ENCODE data around the gene SNX33.
"Not testable (repeated sequence)": the region's sequence is repeated elsewhere in the genome, so short reads cannot be mapped to it uniquely, and the experiment has no call there.

Gene SNX33

DNA sequence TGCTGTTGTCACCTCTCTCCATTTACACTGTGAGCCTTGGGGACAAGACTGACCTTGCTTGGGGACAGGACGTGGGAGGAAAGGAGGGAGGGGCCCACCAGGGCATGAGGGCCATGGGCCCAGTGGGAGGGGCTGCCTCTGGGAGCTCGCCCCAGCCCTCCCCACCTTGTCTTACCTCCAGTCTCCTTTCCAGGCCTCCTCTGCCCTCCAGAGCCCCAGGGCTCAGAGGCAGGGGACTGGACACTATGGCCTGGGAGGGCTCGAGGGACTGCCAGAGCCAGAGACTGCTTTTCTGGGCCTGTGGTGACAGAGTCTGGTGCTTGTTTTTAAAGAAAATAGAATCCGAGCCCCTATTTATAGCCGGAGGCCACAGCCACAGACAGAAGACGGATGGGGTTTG, 54.7 kb downstream of the SNX33 start:
- no peak for DNase-seq

DNA sequence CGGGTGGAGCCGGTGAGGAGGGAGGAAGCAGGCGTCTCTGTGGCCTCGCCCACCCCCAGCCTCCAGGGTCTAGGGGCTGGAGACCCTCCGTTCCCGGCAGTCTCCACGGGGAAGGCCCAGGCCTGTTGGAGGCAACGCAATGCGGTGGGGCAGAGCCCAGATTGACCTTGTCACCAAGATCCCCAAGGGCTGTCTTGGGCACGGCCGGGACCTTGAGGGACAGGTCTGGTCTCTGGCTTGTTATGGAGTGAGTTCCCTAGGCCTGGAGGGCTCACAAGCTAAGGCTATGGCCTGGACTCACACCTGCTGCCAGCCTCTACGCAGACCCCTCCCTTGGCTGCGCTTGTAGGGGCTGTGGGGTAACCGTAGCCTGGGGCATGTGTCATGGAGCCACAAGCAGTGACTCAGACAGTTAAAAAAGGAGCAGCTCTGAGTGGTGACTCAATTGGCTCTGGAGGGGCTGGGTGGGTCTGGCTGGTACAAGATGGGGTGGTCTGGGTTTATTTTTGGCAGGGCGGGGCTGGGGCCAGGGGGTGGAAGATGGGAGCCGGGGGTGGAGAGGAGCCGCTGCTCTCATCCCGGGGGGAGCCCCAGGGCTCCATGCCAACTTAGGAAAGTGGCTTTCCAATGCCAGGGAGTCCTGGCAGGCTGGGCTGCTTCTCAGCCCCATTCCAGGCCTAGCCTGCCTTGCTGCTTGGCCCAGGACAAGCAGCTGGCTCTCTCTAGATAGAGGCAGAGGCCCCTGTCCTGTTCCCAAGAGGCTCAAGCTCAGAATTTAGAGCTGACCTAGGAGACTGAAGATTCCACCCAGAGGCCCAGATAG, 55.9 kb downstream of the SNX33 start:
- DNase-seq, result not testable (repeated sequence)

DNA sequence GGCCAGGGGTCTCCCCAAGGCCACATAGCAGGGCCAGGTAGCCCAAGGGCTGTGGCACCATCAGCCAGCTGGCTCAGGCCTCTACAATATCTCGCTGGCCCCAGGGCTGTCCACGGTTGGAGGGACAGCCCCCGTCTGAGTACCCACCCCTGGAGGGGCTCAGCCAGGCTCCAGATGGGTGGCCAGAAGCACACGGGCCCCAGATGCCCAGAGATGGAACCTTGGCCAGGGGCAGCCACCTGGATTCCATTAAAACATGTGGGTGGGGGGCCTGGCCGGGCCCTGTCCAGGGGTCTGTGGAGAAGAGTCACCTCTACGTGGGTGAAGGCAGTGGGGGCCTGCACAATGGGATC, 56.5 kb downstream of the SNX33 start:
- DNase-seq, result no peak

DNA sequence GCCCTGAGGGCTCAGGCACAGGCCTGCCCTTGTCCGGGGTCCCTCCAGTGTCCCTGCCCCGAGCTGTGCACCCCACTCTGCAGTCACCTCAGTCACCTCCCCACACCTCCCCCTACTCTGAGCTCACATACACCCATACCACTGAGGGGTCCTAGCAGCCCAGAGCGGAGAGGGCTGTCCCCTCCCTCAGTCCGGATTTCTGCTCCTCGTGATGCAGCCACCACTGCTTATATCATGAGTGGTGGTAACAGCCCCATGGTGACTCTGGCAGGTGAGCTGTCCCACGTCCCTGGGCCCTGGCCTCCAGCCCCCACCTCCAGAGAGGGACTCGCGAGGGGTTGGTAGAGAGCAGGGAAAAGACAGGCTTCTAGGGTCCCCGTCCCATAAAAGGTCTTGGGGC, 56.9 kb downstream of the SNX33 start:
- no peak for DNase-seq

DNA sequence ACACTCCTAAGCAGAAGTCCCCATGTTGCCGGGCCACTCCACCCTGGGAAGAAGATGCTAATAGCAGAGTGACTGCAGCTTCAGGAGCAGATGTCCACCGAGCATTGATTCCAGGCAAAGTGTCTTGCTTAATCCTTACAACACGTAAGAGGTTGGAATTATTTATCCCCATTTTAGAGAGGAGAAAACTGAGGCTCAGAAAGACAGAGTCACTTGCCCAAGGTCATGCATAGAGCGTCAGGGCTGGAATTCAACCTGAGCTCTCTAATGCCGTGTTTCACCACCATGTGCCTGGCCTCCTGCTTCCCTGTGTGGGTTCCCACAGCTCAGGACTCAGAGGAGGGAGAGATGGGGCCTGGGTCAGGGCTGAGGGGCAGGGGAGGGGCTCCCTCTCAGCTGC, 57.7 kb downstream of the SNX33 start:
- not testable (repeated sequence) for DNase-seq

DNA sequence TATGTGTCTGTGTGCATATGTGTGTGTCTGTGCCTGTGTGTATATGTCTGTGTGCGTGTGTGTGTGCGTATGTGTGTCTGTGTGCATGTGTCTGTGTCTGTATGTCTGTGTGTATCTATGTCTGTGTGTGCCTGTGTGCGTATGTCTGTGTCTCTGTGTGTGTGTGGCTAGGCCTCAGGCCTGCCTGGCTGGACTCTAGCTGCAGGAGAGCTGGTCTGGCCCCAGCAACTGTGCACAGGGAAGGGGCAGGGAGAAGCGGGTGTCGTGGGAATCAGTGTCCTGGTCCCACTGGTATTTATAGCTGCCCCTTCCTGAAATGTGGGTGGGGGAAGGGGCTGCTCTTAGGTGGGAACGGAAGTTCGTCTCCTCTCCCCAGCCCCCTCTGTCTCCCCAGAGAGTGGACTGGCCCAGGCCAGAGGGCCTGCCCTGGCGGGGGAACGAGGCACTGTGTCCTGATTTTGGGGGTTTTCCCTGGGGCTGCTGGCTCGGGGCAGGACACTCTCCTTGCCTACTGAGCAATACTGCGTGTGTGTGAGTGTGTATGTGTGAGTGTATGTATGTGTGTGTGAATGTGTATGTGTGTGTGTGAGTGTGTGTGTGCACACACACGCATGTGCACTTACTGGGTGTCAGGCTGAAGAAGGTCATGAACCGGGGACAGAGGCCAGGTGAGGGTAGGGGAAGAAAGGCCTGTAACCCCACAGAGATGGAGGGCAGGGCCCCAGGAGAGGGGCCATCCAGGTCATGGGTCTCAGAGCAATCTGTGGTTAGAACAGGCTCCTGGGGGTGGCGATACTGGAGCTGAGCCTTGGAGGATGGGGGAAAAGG, 58.4 kb downstream of the SNX33 start:
- DNase-seq, result no peak

DNA sequence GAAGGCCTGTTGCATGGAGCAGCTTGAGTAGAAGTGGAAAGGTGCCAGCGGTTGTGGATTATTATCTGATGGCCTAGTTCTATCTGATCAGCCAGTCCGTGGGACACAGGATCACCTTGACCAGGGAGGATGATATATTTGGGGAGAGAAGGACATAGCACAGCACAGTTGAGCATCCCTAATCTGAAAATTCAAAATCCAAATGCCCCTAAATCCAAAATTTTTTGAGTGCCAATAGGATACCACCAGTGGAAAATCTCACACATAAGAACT, 58.9 kb downstream of the SNX33 start:
- DNase-seq, result no peak

DNA sequence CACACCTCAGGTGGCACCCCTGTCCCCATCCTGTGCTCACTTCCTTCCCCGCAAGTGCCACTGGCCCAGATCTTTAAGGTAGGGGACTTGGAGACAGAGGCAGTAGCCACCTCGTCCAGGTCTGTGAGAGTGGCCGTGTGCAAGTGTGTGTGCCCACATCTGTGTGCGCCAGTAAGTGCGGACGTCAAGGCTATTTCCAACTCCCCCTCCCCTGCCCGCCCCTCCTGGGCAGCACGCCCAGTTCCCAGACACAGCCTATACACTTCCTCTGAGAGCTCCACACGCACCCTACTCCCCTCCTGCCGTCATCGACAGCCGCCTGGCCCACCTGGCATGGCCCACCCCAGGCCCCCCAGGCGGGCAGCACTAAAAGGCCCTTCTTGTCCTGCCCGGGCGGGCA, 61.7 kb downstream of the SNX33 start:
- not testable (repeated sequence) for DNase-seq

DNA sequence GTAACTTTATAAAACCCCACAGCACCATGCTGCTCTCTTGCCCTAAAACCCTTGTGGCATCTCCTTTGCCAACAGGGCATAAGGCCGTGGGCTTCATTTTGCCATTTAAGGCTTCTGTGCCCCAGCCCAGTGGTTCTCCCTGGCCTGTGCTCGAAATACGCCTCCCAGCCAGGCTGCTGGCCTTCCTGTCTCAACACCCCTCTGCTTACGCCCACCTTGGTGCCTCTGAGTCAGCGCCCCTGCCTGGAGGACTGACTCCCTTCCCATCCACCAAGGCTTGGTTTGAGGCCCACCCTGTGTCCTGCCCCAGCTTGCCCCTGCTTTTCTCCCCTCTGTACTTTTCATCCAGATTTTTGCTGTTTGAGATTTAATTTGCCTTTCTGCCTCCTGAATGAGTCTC, 63.2 kb downstream of the SNX33 start:
- DNase-seq, result not testable (repeated sequence)

DNA sequence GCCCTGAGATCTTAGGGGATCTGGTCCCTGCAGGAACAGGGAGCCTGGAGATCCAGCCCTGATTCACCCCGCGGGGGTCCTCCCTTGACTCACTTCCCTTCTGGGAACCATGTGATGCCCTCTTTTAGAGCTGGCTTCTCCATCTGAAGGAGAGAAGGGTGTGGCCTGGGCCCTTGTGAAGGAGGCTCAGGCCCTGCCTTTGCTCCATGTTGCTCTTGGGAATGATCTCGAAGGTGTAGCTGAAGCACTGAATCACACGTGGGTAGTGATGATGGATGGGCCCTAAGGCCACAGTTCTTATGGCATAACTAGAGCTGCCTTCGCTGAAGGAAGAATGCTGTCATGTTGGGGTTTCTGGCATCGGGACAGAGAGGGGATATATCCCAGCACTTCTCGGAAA, 63.8 kb downstream of the SNX33 start:
- DNase-seq, result not testable (repeated sequence)
